SJCRH30 (cell line): ENCODE results near the gene ZFYVE9. TPM values are rescaled to one million over a fixed set of nuclear protein-coding genes. Genes with fewer than 3 reads are reported as not detected.
A peak's percentile ranks its signal among the peaks of the same experiment; 100 is the strongest.

Source experiments
- DNase-seq, 2 experiments: peaks; one replicate each; pipeline ENCODE4 v3.0.0-alpha.2; 2015 to 2020
- H3K27ac ChIP-seq: fragments of 250-450 bp; sonication (Bioruptor Pico); 2 replicates; pipeline ENCODE4 v1.5.1; 2020; ENCODE audit warnings: mild to moderate bottlenecking, moderate library complexity
- H3K27me3 ChIP-seq: fragments of 250-450 bp; sonication (Bioruptor Pico); 2 replicates; pipeline ENCODE4 v1.5.1; 2020; ENCODE audit warnings: mild to moderate bottlenecking, moderate library complexity
- H3K36me3 ChIP-seq: fragments of 250-450 bp; sonication (Bioruptor Pico); 2 replicates; pipeline ENCODE4 v1.5.1; 2020; ENCODE audit warnings: mild to moderate bottlenecking, moderate library complexity
- H3K4me1 ChIP-seq: fragments of 250-450 bp; sonication (Bioruptor Pico); 2 replicates; pipeline ENCODE4 v1.5.1; 2020; ENCODE audit warnings: mild to moderate bottlenecking, moderate library complexity
- H3K4me3 ChIP-seq: fragments of 250-450 bp; sonication (Bioruptor Pico); 2 replicates; pipeline ENCODE4 v1.5.1; 2020; ENCODE audit warnings: mild to moderate bottlenecking, moderate library complexity
- H3K9me3 ChIP-seq: fragments of 250-450 bp; sonication (Bioruptor Pico); replicated peaks from 2 replicates; pipeline ENCODE4 v1.5.1; 2020; ENCODE audit warnings: mild to moderate bottlenecking, moderate library complexity
- total RNA-seq: library from RNA; depleted of rRNA; stranded (reverse); fragments of >200 nt; shearing (Covaris generic); gene quantifications from 2 replicates; pipeline ENCODE4 v1.2.3, GENCODE V29; 2014

Gene ZFYVE9
- total RNA-seq, 1 experiment from 2014 or later, result 27.5 TPM

DNA sequence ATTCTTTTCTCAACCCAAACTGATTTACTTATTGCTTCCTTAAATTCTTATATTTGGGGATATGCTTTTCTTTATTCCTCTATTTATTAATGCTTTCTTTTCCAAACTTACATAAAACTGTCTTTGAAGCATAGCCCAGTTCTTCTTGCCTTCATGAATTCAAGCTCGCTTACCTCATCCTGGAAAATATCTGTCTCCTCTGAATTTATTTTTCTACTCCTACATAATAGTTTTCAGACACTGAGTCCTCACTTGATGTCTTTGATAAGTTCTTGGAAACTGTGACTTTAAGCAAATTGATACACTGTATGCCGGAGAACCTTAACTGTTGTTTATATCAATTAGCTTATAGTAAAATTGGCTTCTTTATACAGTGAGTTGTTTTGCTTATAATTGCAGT is 93.8 kb downstream of the ZFYVE9 start:
- Histone ChIP-seq H3K27me3 (no peaks in the 10 kb centered on the region), H3K27ac (no peak overlapping the region), H3K4me1 (peaks cover 4% of the 10 kb centered on the region), H3K4me3 (no peak overlapping the region), H3K9me3 (no peaks in the 10 kb centered on the region), H3K36me3 (no peaks in the 10 kb centered on the region)
- DNase-seq, result no peak

DNA sequence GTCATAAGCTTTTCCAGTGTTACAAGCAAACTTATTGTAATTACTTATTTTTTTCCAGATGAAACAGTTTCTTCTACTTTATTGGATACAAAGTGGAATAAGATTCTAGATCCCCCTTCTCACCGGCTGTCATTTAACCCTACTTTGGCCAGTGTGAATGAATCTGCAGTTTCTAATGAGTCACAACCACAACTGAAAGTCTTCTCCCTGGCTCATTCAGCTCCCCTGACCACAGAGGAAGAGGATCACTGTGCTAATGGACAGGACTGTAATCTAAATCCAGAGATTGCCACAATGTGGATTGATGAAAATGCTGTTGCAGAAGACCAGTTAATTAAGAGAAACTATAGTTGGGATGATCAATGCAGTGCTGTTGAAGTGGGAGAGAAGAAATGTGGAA is 95.5 kb downstream of the ZFYVE9 start:
- Histone ChIP-seq H3K4me3 (no peak overlapping the region), H3K36me3 (no peaks in the 10 kb centered on the region), H3K9me3 (no peaks in the 10 kb centered on the region), H3K27me3 (no peaks in the 10 kb centered on the region), H3K27ac (no peak overlapping the region), H3K4me1 (peaks cover 4% of the 10 kb centered on the region)
- DNase-seq, result peak; percentile 14 to 52

DNA sequence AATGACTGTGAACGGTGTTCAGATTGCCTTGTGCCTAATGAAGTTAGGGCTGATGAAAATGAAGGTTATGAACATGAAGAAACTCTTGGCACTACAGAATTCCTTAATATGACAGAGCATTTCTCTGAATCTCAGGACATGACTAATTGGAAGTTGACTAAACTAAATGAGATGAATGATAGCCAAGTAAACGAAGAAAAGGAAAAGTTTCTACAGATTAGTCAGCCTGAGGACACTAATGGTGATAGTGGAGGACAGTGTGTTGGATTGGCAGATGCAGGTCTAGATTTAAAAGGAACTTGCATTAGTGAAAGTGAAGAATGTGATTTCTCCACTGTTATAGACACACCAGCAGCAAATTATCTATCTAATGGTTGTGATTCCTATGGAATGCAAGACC is 96.6 kb downstream of the ZFYVE9 start:
- Histone ChIP-seq H3K36me3 (no peaks in the 10 kb centered on the region), H3K4me1 (peaks cover 4% of the 10 kb centered on the region), H3K27ac (no peak overlapping the region), H3K4me3 (no peak overlapping the region), H3K9me3 (no peaks in the 10 kb centered on the region), H3K27me3 (no peaks in the 10 kb centered on the region)
- DNase-seq, result no peak

DNA sequence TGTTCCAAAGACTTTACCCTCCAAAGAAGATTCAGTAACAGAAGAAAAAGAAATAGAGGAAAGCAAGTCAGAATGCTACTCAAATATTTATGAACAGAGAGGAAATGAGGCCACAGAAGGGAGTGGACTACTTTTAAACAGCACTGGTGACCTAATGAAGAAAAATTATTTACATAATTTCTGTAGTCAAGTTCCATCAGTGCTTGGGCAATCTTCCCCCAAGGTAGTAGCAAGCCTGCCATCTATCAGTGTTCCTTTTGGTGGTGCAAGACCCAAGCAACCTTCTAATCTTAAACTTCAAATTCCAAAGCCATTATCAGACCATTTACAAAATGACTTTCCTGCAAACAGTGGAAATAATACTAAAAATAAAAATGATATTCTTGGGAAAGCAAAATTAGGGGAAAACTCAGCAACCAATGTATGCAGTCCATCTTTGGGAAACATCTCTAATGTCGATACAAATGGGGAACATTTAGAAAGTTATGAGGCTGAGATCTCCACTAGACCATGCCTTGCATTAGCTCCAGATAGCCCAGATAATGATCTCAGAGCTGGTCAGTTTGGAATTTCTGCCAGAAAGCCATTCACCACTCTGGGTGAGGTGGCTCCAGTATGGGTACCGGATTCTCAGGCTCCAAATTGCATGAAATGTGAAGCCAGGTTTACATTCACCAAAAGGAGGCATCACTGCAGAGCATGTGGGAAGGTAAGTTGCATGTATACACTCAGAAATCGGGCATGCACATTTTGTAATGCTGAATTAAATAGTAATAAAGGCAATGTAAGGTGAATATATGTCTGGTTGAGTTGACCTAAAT is 97.2 kb downstream of the ZFYVE9 start:
- Histone ChIP-seq H3K9me3 (no peaks in the 10 kb centered on the region), H3K27ac (no peak overlapping the region), H3K36me3 (no peaks in the 10 kb centered on the region), H3K4me1 (peaks cover 4% of the 10 kb centered on the region), H3K4me3 (no peak overlapping the region), H3K27me3 (no peaks in the 10 kb centered on the region)
- no peak for DNase-seq

DNA sequence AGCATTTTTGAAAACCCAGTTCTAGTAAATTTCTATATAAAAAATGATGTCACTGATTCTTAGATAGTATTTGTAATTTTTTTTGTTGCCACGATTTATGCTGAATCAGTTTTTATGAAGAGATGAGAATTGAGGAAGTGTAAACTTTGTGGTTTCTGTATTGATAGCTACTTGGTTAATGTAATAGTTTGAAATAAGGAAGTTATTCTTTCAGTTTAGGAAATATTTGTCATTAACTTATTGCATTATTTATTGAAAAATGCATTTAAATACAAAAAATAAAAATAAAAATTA is 97.8 kb downstream of the ZFYVE9 start:
- H3K27ac ChIP-seq, result no peak overlapping the region
- no peak for DNase-seq
- no peak overlapping the region for H3K4me3 ChIP-seq
- no peaks in the 10 kb centered on the region for H3K9me3 ChIP-seq
- H3K4me1 ChIP-seq, result peaks cover 4% of the 10 kb centered on the region
- H3K36me3 ChIP-seq, result no peaks in the 10 kb centered on the region
- no peaks in the 10 kb centered on the region for H3K27me3 ChIP-seq

DNA sequence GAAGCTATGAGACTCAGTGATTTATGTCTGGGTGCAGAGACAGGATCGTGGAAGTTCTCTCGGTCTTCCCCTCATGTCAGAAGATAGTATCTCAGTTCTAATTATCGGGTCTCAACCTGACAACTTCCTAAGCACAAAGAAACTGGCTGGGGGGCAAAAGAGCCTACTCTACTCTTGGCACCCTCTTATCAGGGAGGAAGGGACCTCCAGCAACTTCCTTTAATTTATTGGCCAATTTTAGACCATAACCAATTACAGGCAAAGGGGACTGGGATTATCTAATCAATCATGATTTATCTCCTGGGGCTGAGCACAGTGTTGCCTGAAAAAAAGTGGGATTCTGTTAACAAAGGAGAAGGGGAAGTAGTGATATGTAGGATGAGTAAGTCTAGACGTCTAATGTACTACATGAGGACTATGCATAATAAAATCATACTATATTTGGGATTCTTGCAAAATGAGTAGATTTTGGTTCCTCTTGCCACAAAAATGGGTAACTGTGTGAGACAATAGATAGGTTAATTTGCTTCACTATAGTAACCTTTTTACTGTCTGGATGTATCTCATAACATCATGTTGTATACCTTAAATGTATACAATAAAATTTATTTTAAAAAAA is 98.8 kb downstream of the ZFYVE9 start:
- Histone ChIP-seq H3K27ac (no peak overlapping the region), H3K4me1 (peaks cover 4% of the 10 kb centered on the region), H3K4me3 (no peak overlapping the region), H3K36me3 (no peaks in the 10 kb centered on the region), H3K27me3 (no peaks in the 10 kb centered on the region), H3K9me3 (no peaks in the 10 kb centered on the region)
- no peak for DNase-seq

DNA sequence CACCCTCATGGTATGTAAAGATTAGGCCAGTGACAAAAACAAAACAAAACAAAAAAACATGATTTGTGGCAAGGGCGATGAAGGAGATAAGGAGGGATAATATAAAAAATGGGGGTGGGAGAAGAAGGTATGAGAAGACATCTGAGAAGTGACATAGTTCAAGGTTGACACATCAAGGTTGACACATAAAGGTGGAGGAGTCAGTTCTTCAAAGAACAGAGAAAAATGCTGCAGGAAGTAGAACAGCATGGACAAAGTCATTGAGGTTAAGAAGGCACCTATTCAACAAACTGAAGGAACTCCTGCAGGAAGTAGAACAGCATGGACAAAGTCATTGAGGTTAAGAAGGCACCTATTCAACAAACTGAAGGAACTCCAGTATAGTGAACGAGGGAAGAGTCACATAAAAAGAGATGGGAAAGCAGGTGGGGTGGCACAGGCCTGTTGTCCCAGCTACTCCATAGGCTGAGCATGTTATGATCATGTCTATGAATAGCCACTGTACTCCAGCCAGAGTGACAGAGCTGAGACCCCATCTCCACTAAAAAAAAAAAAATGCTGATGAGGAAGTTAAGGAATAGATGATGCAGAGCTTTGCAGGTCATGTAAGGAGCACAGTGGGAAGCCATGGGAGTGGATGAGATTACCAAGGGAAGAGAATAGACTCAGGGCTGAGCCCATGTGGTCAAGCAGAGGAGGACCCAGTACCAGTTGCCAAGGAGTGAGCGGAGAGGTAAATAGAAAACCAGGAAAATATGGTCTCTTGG is 101.5 kb downstream of the ZFYVE9 start:
- Histone ChIP-seq H3K4me3 (no peak overlapping the region), H3K9me3 (no peaks in the 10 kb centered on the region), H3K27ac (no peak overlapping the region), H3K36me3 (no peaks in the 10 kb centered on the region), H3K27me3 (no peaks in the 10 kb centered on the region), H3K4me1 (no peaks in the 10 kb centered on the region)
- DNase-seq, result no peak

DNA sequence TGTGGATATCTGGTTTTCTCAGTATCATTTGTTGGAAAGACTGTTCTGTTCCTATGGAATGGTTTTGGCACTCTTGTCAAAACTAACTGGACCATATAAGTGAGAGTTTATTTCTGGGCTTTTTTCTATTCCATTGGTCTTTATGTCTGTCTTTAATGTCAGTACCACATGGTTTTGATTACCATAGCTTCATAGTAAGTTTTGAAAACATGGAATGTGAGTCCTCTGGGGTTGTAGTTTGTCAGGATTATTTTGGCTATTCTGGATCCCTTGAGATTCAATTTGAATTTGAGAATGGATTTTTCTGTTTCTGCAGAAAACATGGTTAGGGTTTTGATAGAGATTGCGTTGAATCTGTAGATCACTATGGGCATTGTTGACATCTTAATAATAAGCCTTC is 107.9 kb downstream of the ZFYVE9 start:
- H3K27ac ChIP-seq, result no peak overlapping the region
- no peaks in the 10 kb centered on the region for H3K36me3 ChIP-seq
- H3K4me1 ChIP-seq, result no peaks in the 10 kb centered on the region
- no peak for DNase-seq
- no peaks in the 10 kb centered on the region for H3K9me3 ChIP-seq
- H3K27me3 ChIP-seq, result no peaks in the 10 kb centered on the region
- H3K4me3 ChIP-seq, result no peak overlapping the region

DNA sequence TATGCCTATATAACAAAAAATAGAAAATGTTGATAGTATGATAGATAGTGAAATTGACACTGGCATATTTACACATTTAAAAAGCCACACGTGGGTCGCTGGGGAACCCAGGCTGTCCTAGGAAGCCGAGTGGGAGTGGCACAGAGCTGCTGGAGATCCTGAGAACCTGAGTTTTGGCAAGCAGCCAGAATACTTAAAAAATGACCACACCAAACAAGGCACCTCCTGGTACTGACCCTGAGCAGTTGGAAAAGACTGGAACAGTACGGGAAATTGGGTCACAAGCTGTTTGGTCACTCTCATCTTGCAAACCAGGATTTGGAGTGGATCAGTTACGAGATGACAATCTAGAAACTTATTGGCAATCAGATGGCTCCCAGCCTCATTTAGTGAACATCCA is 111.5 kb downstream of the ZFYVE9 start:
- Histone ChIP-seq H3K9me3 (no peaks in the 10 kb centered on the region), H3K27me3 (no peaks in the 10 kb centered on the region), H3K36me3 (no peaks in the 10 kb centered on the region), H3K4me1 (no peaks in the 10 kb centered on the region), H3K4me3 (no peak overlapping the region), H3K27ac (no peak overlapping the region)
- DNase-seq, result peak in 1 of 2 experiments; percentile 22

DNA sequence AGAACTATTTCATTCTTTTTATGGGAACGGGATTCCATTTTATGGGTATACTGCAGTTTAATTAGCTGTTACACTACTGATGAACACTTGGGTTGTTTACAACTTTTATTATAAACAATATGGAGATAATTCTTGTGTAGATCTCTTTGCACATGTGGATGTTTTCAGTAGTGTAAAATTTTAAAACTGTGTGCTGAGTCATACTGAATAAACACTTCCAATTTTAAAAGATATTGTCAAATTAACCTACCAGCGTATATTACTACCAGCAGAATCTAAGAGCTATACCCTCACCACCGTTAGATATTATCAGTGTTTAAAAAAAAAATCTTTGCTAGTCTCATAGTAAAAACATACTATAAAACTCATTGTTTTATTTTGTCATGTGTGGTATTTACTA is 118.0 kb downstream of the ZFYVE9 start:
- H3K4me1 ChIP-seq, result no peaks in the 10 kb centered on the region
- H3K27ac ChIP-seq, result no peak overlapping the region
- H3K36me3 ChIP-seq, result no peaks in the 10 kb centered on the region
- no peaks in the 10 kb centered on the region for H3K27me3 ChIP-seq
- no peak overlapping the region for H3K4me3 ChIP-seq
- no peak for DNase-seq
- no peaks in the 10 kb centered on the region for H3K9me3 ChIP-seq

DNA sequence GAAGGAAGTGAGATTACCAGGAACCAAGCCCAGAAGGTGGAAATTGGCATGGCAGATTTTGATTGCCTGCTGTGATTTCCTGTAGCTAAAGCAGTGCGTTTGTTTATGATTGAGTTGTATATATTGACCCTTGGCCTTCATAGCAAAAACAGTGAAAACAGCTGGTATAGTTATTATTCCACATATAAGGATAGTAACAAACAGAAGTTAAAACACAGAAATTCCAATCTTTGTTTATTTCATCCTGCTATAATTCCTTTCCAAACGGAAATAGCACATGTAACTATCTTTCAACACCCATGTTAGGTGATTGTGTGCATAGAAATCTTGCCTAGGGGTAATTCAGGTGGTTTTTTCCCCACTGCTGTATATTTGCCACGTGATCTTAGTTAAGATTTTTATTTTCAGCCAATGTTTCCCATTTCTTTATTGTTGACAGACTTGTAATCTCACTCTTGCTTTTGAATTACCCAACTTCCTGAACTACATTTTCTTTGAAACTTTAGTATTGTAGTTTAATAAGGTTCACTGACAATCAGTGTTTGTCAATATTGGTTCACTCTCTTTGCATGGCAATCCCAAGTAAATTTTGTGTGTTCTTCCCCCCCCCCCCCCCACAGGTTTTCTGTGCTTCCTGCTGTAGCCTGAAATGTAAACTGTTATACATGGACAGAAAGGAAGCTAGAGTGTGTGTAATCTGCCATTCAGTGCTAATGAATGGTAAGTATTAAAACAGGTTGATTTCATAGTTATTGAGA is 121.4 kb downstream of the ZFYVE9 start:
- H3K36me3 ChIP-seq, result no peaks in the 10 kb centered on the region
- no peak overlapping the region for H3K4me3 ChIP-seq
- H3K27me3 ChIP-seq, result no peaks in the 10 kb centered on the region
- DNase-seq, result no peak
- H3K9me3 ChIP-seq, result no peaks in the 10 kb centered on the region
- no peak overlapping the region for H3K27ac ChIP-seq
- H3K4me1 ChIP-seq, result no peaks in the 10 kb centered on the region

DNA sequence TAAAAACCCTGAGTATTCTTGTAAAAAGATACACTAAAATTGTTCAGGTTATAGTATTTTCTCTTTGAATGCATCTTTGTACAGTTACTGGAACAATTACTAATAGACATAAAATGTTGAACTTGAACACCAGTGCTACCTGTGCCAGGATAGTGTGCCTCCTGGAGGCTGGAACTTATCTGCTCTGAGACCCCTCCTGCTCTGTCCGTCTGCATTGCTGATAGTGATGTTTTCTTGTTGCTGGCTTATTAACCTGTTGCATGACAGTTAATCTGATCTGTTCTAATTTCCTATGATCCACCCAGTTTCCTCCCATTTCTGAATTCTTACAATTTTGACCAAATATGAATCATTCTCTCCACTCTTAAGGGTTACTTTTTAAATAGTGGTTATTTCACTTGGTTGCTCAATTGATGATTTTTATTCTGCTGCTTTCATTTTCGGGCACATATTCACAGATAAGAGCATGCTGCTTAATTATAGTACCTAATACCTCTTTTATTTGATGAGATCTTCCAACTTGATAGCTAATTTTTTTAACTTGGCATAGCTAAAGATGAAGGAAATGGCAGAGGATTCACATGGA is 122.7 kb downstream of the ZFYVE9 start:
- H3K9me3 ChIP-seq, result no peaks in the 10 kb centered on the region
- no peaks in the 10 kb centered on the region for H3K4me1 ChIP-seq
- H3K4me3 ChIP-seq, result no peak overlapping the region
- no peaks in the 10 kb centered on the region for H3K36me3 ChIP-seq
- DNase-seq, result no peak
- no peak overlapping the region for H3K27ac ChIP-seq
- H3K27me3 ChIP-seq, result no peaks in the 10 kb centered on the region

DNA sequence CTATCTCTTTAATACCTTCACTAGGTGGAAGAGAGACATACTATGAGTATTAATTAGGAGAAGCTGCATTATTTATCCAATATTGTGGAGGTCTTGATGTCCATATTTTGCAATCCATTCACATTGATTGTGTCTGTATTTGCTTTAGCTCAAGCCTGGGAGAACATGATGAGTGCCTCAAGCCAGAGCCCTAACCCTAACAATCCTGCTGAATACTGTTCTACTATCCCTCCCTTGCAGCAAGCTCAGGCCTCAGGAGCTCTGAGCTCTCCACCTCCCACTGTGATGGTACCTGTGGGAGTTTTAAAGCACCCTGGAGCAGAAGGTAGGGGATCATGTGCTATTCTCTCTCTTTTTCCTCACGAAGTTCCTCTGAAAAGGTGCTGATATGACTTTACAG is 124.6 kb downstream of the ZFYVE9 start:
- Histone ChIP-seq H3K27ac (no peak overlapping the region), H3K27me3 (no peaks in the 10 kb centered on the region), H3K36me3 (no peaks in the 10 kb centered on the region), H3K4me1 (no peaks in the 10 kb centered on the region), H3K9me3 (no peaks in the 10 kb centered on the region), H3K4me3 (no peak overlapping the region)
- DNase-seq, result no peak

DNA sequence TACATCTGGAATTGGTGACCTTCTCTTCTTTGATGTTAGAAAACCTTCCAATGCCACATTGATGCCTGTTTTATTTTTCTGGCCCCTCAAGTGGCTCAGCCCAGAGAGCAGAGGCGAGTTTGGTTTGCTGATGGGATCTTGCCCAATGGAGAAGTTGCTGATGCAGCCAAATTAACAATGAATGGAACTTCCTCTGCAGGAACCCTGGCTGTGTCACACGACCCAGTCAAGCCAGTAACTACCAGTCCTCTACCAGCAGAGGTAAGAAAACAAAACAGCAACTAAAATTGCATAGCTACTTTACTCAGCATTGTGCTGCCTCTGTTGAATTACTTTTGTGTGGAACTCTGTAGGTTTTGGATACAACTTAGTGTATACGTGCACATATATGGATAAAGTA is 126.5 kb downstream of the ZFYVE9 start:
- Histone ChIP-seq H3K4me3 (no peak overlapping the region), H3K4me1 (no peaks in the 10 kb centered on the region), H3K9me3 (no peaks in the 10 kb centered on the region), H3K27ac (no peak overlapping the region), H3K27me3 (no peaks in the 10 kb centered on the region), H3K36me3 (no peaks in the 10 kb centered on the region)
- no peak for DNase-seq

DNA sequence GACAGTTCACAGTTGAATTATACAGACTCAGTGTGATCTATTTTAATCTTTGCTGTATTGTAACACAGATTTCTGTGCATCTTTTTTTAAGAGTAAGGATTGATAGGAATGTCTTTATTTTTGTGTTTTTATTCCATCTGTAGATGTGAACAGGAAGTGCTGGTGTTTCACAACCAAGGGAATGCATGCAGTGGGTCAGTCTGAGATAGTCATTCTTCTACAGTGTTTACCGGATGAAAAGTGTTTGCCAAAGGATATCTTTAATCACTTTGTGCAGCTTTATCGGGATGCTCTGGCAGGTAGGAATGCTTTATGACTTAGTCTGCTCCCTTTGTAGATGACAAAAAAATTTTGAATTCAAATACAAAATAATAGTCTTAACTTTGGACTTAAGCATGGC is 139.6 kb downstream of the ZFYVE9 start:
- Histone ChIP-seq H3K9me3 (no peaks in the 10 kb centered on the region), H3K27ac (no peak overlapping the region), H3K27me3 (no peaks in the 10 kb centered on the region), H3K4me3 (no peak overlapping the region), H3K4me1 (peaks cover 10% of the 10 kb centered on the region), H3K36me3 (no peaks in the 10 kb centered on the region)
- DNase-seq, result no peak
